ENCODE results near the gene GRIK1.

- TF ChIP-seq CTCF (conservative IDR thresholded peaks at IDR 0.05 in 1 of 2, IDR thresholded peaks at IDR 0.05 in 1 of 2; ENCODE audit: extremely low read depth in 1 of 2, insufficient read depth in 1 of 2, low read depth in 1 of 2, low read length in 2 of 2) (no peak), EZH2 (IDR thresholded peaks at IDR 0.05; ENCODE audit: borderline replicate concordance, low read length) (no peak)
These were observed 269.6 kb downstream of the GRIK1 start for GRCh38 chr21:29670228-29670627.
